HG03280 (cell line): ENCODE data around the gene GPR68.
"Not testable (repeated sequence)": the region's sequence is repeated elsewhere in the genome, so short reads cannot be mapped to it uniquely, and the experiment has no call there.

Source experiments
- ATAC-seq: cut with Tn5 transposase; IDR thresholded peaks from one replicate; pipeline ENCODE4 v1.9.1; 2021; ENCODE audit warnings: mild to moderate bottlenecking, moderate library complexity; ENCODE audit not compliant: unreplicated experiment

The GPR68 gene

DNA sequence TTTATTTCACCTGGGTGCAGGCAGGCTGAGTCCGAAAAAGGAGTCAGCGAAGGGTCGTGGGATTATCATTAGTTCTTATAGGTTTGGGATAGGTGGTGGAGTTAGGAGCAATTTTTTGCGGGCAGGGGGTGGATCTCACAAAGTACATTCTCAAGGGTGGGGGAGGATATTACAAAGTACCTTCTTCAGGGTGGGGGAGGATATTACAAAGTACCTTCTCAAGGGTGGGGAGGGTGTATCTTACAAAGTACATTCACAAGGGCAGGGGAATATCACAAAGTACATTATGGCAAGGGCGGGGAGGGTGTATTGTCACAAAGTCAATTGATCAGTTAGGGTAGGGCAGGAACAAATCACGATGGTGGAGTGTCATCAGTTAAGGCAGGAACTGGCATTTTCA is 43.7 kb downstream of the GPR68 start:
- ATAC-seq, result not testable (repeated sequence)

DNA sequence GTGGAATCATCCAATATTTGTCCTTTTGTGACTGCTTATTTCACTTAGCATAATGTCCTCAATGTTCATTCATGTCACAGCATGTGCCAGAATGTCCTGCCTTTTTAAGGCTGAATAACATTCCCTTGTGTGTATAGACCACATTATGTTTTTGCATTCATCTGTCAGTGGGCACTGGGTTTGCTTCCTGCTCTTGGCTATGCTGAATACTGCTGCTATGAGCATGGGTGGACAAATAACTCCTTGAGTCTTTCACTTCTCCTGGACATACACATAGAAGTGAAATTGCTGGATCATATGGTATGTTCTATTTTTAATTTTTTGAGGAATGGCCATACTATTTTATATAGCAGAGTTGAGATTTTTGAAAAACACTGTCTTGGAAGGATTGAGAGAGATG is 46.9 kb downstream of the GPR68 start:
- no peak for ATAC-seq

DNA sequence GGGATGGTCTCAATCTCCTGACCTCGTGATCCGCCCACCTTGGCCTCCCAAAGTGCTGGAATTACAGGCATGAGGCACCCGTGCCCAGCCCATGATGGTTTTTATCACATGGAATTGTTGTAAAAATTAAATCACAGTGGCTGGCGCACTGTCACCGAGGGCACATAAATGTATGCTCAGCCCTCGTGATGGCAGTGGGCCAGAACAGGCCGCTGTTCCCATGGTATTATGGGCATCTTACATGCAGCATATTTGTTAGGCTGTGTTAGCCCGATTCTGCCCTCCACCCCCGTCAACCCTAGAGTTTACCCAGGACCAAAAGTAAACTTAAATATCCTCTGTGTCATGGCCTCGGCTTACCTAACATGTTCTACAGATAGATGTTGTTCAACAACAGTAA is 48.6 kb downstream of the GPR68 start:
- ATAC-seq, result no peak

DNA sequence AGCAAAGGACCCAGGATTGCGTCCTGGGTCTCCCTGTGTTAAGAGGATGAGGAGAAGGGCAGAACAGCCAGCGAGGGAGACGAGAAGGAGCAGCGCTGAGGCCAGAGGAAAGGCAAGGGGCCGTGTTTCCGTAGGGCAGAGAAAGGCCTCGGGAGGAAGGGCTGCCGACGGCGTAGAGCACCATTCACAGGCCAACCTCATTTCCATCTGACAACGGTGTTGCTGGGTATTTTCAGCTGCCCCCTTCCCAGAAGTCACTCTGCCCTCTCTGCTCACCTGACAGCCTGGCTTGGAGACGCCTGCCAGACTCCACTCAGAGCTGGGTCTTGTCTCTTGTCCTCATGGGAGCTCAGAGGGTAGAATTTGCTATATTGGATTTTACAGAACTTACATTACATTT is 51.4 kb downstream of the GPR68 start:
- no peak for ATAC-seq

DNA sequence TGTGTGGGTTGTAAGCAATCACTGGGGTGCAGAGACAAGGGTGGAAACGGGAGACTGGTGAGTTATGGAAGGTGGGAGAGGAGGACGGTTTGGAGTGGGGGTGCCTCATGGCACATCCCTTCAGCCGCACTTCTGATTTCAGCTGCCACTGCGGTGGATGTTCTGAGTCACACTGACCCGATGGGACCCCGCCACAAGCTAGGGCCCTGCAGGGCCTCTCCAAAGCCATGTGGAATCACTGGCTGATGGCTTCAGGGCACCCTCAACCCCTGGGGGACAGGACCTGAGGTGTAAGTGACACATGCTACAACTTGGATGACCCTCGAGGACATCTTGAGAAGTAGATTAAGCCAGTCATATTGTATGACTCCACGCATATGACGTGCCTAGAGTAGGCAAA is 53.7 kb downstream of the GPR68 start:
- no peak for ATAC-seq

DNA sequence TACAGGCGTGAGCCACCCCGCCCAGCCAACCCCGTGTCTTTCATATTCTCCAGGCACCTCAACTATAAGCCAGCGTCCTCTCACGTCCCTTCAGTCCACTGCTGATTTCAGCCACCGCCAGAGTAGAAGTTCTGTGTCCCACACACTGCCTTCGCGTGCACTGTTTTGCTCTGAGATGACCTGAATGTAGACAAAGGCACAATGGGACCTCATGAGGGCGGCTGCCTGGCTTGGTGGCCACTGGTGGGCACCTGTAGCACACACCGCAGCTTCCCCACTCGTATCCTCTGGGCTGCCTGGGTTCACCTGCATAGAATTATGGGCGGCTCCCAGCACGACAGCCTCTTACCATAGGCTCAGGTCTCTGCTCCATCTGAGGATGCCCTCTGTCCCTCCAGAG is 57.2 kb downstream of the GPR68 start:
- ATAC-seq, result no peak

DNA sequence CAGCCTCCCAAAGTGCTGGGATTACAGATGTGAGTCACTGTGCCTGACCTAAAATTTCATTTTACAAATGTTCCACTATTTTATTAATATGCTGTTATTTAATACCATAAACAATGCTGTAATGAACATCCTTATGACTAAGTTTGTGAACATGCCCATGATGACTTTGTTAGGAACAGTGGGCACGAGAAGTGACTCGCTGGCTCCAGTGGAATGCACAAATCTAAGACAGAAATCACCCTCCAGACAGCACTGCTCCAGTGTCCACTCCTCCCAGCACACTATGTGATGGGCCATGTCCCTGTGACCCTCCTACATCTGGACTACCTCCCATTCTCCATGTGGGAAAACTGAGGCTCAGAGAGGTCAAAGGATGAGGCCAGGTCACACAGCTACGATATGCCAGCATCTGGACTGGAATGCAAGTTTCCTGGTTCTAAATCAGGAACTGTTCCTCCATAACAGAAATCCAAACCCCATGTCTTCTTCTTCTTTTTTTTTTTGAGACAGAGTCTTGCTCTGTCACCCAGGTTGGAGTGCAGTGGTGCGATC is 57.9 kb downstream of the GPR68 start:
- no peak for ATAC-seq

DNA sequence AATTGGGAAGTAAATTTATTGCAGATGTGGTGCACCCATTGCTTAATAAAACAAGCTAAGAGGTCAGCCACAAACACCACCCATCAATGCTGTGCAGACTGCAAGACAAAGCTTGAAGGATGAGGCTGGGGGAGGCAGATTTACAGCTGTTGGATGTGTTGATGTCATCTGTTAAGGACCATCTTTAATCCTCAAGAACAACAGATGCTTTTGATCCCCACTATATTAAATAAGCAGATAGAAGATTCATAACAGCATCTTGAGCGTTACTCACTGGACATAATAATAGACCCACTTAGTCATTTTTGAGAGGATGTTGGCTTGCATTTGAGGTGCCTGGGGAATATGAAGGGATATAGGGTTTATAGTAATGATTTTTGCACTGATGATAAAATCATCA is 58.8 kb downstream of the GPR68 start:
- no peak for ATAC-seq

DNA sequence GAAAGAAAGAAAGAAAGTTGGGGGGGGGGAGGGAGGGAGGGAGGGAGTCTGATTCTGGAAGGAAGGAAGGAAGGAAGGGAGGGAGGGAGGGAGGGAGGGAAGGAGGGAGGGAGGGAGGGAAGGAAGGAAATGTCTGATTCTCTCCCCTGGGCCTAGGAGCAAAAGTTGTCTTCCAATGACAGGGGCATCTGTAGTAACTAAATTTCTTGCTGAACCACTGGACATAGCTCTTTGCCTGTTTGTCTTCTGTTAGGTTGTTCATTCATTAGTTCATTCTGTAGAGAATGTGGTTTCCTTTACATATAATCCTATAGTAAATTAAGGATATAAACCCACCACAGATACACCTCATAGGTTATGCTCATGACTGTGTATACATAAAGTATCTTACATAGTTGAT is 59.9 kb downstream of the GPR68 start:
- no peak for ATAC-seq

DNA sequence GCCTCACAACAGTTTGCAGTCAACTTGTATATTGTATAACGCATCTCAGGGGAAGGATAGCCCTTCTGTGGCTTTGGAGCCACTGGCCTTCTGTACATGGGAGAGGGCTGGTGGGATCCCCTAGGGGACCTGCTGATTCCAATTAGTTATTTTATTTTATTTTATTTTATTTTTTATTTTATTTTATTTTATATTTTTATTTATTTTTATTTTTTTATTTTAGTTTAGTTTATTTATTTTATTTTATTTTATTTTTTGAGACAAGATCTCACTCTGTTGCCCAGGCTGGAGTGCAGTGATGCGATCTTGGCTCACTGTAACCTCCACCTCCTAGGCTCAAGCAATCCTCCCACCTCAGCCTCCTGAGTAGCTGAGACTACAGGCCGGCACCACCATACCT is 61.8 kb downstream of the GPR68 start:
- not testable (repeated sequence) for ATAC-seq
